22Rv1 (cell line): ENCODE measurements around the gene SMIM33.
"Not testable (repeated sequence)": the region's sequence is repeated elsewhere in the genome, so short reads cannot be mapped to it uniquely, and the experiment has no call there.

Experiments
- H3K27ac ChIP-seq: fragments of 450-650 bp; 2 replicates; pipeline ENCODE4 v1.5.1; 2017
- CTCF ChIP-seq: fragments of 450-650 bp; IDR thresholded peaks from 2 replicates; pipeline ENCODE4 v1.5.1; 2017; ENCODE audit warnings: mild to moderate bottlenecking
- ZFX ChIP-seq: fragments of 450-650 bp; IDR thresholded peaks from 2 replicates; pipeline ENCODE4 v1.6.1; 2017; ENCODE audit warnings: antibody characterized with exemption, borderline replicate concordance

Gene SMIM33

DNA sequence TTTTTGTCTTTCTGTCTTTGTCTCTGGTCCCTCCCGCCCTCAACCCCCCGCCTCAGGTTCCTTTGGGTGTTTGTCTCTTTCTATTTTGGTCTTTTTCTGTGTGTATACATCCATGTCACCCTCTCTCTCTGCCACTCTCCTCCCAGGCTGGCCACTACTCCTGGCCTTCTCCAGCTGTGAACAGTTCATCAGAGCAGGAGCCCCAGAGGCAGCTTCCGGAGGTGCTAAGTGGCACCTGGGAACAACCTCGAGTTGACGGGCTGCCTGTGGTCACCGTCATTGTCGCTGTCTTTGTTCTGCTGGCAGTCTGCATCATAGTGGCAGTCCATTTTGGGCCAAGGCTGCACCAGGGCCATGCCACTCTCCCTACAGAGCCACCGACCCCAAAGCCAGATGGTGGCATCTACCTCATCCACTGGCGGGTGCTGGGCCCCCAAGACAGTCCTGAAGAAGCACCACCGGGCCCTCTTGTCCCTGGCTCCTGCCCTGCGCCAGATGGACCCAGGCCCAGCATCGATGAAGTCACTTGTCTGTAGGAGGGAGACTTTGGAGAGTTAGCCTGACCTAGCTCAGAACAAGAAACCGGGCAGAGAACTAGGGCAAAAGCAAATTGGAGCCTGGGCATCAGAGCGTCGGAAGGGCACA is 1.7 kb downstream of the SMIM33 start:
- no peak for TF ChIP-seq ZFX
- TF ChIP-seq CTCF: no peak
- H3K27ac ChIP-seq: no peak overlapping the region

DNA sequence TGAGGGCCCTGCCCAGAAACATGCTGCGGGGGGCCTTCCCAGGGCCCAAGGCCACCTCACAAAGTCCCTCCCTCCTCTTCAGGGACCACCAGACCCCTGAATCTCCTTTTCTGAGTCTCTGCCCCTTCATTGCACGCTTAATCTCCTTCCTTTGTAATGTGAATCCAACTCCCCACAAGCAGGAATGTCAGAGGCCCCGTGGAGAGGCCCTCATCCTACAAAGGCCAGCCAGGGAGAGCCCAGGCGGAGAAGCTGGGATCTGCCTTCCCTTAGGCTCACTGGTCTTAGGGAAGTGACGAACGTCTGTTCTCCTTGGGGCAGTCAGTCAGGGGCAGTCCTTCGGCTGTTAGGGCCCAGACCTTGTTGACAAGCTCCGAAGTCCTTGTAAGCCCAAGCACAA is 2.3 kb downstream of the SMIM33 start:
- TF ChIP-seq CTCF (no peak), ZFX (no peak)
- no peak overlapping the region for H3K27ac ChIP-seq

DNA sequence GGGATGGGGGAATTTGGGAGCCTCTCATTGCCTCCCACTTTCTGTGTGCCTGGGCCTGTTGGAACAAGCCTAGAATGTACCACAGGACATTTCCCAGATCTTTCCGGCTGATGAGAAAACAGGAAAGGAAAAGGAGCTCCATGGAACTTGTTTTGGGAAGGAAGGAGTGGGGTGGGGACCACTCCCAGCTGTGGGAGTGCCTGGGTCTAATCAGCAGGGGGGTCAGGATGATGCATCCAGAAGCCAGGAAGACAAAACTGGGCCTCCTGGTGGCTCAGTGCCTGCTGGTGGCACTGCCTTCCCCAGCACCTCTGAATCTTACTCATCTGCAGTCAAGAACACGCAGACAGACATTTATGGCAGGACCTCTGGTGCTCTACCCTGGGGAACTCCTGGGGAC is 2.8 kb downstream of the SMIM33 start:
- no peak for TF ChIP-seq CTCF
- no peak for TF ChIP-seq ZFX

GRCh38 chr5:139474890-139475791 is 4.3 kb downstream of the SMIM33 start:
- no peak overlapping the region for H3K27ac ChIP-seq
- TF ChIP-seq ZFX (no peak), CTCF (no peak)

More for the DNA sequence above, 2.8 kb downstream of the SMIM33 start:
- no peak overlapping the region for H3K27ac ChIP-seq

DNA sequence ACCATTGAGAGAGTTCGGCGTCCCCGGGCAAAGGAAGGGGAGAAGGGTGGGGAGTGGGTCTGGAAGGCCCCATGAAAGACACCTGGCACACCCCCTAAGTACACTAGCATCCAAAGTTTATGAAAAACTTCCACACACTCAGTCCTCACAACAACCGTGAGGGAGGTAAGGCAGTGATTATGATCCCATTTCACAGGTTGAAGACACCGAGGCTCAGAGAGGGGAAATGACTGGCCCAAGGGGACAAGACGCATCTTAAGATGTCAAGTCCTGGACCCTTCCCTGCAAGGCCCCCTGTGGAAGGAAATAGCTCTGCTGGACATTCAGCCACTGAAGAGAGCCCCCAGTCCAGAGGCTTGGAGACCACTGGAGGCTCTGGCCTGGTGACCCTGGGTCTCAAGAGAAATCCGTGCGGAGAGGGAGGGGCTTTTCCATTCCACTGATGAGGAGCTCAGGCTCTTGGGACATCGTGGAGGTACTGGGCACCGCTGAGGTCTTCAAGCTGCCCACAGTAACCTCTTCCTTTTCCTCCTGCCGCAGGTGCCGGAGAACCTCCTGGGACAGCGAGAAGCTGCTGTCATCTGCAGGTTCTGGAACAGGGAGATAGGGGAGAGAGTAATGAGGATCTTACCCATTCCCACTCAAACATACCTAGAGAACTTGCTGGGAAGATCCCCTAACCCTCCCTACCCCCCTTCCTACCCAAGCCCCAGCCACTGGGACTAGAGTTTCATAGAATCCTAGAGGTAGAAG is 5.2 kb downstream of the SMIM33 start:
- no peak for TF ChIP-seq CTCF
- no peak for TF ChIP-seq ZFX
- no peak overlapping the region for H3K27ac ChIP-seq

GRCh38 chr5:139478657-139479423 is 8.0 kb downstream of the SMIM33 start:
- not testable (repeated sequence) for H3K27ac ChIP-seq

DNA sequence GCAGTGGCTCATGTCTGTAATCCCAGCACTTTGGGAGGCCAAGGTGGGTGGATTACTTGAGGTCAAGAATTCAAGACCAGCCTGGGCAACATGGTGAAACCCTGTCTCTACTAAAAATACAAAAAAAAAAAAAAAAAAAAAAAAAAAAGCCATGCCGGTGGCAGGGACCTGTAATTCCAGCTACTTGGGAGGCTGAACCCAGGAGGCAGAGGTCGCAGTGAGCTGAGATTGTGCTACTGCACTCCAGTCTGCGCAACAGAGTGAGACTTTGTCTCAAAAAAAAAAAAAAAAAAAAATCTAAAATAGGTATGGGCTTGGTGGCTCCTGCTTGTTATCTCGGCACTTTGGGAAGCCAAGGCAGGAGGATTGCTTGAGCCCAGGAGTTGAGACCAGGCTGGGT is 8.9 kb downstream of the SMIM33 start:
- H3K27ac ChIP-seq: not testable (repeated sequence)

DNA sequence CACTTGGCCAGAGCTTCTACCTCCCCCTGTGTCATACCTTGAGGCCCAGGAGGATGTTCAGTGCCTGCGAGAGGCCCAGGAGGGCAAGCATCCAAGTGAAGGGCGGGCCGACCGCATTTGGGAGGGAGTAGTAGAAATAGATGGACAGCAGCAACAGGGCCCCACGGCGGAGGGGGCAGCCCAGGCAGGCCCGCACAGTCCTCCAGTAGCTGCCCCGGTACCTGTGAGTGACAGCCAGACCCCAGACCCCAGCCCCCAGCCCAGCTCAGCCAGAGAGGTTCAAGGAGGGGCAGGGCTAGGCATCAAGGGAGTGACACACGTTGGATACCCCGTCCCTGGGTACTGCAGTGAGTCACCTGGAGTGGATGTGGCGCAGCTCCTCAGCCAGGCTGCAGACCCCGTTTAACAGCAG is 10.3 kb downstream of the SMIM33 start:
- H3K27ac ChIP-seq: no peak overlapping the region

More for the DNA sequence above, 10.3 kb downstream of the SMIM33 start:
- no peak for TF ChIP-seq ZFX
- no peak for TF ChIP-seq CTCF
